Kasumi-1 (cell line): ENCODE measurements around the gene PHF14.
A peak's percentile ranks its signal among the peaks of the same experiment; 100 is the strongest.

Source experiments
- DNase-seq, 2 experiments: peaks; one replicate each; lab custom pipeline; 2025; lab: John Stamatoyannopoulos, UW

The PHF14 gene

DNA sequence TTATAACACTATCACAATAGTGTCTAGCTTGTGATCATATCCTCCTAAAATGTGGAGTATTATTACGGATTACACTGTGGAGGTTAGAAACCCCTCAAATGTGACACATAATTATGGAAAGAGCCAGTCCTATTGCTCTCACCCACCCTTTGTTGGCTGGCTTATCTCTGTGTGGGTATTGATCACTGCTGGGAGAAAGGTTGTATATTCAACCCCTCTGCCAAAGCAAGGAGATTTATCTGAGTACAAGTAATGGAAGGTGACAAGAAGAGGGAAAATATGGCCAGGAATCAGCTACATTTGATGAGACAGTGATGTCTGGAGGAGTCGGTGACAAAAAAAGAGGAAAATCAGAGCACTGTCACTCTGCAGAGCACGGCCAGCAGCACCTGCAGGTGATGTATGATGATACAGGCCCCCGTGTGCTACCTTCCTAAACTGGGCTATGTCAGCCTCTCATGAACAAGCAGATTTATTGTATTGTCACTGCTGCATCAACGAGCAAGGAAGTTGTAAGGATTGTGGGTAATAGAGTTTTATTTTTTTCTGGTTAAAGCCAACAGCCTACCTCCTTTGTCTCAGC lies 235.3 kb downstream of the PHF14 start:
- DNase-seq, result no peak

DNA sequence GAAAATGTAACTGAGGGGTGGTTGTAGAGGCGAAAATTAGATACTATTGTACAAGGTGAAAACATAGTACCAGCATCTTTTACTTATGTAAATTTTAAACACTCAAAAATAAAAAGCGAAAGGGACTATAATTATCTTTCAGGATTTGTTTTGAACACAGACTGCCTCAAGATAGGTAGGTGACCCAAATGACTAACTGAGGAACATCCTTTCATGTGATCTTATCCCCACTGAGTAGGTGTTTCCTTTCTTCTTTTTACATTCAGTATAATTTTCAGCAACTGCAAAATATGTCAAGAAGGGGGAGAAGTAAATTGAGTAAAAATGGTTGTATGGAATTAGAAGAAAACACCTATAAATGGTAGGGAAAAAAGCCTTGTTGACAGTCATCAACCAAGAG lies 236.7 kb downstream of the PHF14 start:
- DNase-seq, result no peak

DNA sequence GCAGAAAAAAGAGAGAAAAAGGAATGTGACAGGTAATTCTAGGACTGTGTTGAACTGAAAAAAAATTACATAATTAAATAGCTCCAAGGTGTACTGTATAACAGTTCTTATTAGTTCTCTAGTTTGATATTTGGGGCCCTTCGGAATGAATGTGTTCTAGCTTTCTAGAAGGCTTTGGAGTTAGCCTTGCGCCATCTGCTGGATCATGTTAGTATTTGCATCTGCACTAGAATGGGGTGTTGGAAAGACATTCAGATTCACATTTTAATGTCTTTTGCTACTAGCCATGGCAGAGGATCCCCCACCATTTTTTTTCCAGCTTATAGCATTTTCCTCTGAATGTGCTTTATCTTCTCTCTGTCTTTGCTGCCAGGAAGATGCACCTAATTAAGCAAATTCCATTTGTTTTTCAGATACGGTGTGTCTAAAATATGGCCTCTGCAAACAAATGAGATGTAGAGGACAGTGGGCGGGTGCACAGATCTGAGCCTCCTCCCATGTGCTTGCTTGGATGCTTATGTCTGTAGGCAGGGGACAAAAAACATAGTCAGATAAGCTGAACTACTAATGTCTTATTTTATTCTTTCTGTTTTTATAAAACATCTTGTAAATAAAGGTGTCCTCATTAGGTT lies 238.5 kb downstream of the PHF14 start:
- peak; percentile 33 to 53 for DNase-seq

DNA sequence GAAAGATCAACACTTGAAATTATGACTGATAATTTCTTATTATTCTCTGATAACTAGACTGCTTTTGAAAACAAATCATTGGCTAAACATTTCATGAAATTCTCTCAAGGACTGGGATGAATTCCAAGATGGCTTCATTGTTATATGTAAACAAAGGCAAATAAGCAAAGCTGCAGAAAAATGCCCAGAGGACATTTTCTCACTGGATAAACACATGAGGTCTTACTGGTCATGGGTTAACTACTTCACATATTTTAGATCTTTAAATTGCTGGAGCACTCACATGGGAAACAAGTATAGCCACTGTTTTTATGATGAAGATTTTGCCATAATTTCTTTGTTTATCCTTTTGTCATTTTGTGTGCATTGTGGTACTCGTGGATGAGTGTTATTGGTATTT lies 239.1 kb downstream of the PHF14 start:
- DNase-seq, result no peak

DNA sequence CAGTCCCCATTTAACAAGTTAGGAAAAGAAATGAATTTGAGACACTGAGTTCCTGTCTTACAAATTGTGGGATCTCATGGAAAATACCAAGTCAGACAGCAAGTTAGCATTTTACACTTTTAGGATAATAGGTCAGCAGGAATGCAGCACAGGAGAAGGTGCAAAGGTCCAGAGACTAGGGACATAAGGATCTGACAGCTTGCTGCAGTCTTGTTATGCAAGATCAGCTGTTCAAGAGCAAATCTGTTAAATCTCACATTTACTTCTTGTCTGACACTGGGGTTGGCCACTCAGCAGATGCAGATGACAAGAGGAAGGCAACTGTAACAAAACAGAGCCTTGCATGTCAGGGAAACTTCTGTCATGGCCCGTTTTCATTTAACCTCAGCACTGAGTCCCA lies 239.6 kb downstream of the PHF14 start:
- DNase-seq, result no peak

DNA sequence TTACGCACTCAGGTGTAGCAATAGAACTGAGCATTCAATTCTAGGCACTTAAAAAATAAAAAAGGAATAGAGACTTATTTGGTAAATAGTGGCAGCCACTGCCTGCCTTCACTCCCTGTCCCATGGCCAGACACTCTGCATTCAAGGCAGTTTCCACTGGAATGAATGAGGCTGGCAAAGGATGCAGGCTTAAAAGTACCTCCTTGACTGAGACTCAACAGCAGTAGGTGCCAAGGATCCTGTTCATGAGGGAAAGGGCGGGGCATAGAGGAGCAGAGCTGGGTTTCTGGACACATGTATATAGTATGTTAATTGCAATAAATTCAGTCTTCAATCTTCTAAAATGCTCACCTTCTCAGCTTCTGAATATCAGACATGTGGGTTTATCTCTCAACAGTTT lies 242.6 kb downstream of the PHF14 start:
- DNase-seq, result no peak

DNA sequence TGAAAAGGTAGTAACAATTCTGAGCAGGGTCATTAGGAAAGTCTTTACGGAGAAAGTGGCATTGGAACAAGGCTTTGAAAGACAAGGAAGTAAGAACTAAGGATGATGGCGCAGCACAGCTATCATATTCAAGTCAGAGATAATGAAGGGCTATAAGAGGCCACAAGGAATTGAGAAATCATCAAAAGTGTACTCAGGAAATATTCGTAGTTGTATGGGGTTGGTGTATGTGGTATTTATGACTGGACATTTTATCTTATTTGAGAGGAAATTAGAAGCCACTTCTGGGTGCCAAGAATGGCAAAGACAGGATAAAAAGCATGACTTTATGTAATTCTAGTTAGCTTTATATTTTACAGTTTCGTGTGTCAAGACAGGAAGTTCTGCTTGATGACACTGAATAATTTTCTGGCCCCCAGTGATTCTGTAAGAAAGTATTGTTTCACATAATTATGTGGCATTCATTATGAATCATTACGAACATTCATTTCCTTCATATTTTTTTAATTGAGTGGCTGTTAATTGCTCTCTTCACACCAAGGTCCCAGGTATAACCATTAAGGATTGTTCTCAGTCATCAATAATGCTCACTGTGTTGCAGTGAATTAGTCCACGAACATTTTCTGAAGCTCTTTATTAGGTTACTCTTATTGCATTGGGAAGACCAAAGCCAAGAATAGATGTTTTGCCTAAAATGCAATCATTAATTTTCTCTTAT lies 244.3 kb downstream of the PHF14 start:
- DNase-seq, result no peak
